ENCODE results near the gene DNAI2. TPM values are rescaled to one million over a fixed set of nuclear protein-coding genes. Genes with fewer than 3 reads are reported as not detected.

The DNAI2 gene
- total RNA-seq, 6 experiments from 2014 or later, result not detected

DNA sequence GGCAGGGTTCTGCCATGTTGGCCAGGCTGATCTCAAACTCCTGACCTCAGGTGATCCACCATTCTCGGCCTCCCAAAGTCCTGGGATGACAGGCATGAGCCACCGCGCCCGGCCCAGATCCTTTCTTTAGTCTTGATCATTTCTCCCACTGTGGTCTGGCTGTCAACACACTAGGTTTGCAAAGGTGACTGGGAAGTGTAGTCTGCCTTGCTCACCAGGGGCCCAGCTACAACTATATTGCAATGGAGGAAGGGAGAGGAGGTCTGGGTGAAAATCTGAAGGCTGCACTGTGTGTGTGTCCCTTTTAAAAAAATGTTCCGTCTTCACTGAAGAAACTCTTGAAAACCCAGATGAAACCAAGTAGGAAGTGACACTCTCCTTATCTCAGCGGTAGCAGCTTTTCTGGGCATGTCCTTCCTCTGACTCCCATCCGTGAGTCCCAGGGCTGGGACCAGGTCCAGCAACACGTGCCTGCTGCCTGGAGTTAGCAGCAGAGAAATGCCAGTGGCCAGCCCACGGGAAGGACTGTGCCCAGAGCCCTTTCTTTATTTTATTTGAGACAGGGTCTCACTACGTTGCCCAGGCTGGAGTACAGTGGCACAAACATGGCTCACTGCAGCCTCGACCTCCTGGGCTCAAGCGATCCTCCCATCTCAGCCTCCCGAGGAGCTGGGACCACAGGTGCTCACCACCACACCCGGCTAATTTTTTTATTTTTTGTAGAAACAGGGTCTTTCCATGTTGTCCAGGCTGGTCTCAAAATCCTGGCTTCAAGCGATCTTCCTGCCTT lies 34.1 kb downstream of the DNAI2 start:
- Mint-ChIP-seq H3K4me3 (no peak overlapping the region), H3K27ac (no peak overlapping the region), H3K36me3 (ENCODE audit: low read depth) (no peaks in the 10 kb centered on the region), H3K4me1 (ENCODE audit: low read depth) (no peaks in the 10 kb centered on the region), H3K9me3 (peaks cover 30% of the 10 kb centered on the region), H3K27me3 (ENCODE audit: insufficient read depth) (no peaks in the 10 kb centered on the region)
- no peak for DNase-seq
- TF ChIP-seq, protein P1, sequence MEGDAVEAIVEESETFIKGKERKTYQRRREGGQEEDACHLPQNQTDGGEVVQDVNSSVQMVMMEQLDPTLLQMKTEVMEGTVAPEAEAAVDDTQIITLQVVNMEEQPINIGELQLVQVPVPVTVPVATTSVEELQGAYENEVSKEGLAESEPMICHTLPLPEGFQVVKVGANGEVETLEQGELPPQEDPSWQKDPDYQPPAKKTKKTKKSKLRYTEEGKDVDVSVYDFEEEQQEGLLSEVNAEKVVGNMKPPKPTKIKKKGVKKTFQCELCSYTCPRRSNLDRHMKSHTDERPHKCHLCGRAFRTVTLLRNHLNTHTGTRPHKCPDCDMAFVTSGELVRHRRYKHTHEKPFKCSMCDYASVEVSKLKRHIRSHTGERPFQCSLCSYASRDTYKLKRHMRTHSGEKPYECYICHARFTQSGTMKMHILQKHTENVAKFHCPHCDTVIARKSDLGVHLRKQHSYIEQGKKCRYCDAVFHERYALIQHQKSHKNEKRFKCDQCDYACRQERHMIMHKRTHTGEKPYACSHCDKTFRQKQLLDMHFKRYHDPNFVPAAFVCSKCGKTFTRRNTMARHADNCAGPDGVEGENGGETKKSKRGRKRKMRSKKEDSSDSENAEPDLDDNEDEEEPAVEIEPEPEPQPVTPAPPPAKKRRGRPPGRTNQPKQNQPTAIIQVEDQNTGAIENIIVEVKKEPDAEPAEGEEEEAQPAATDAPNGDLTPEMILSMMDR (IDR thresholded peaks at IDR 0.05), result no peak

- Mint-ChIP-seq H3K9me3 (peaks cover 41% of the 10 kb centered on the region), H3K27ac (no peak overlapping the region), H3K27me3 (ENCODE audit: insufficient read depth) (no peaks in the 10 kb centered on the region; the same call in 1 of the 2 replicates), H3K4me1 (ENCODE audit: low read depth) (no peaks in the 10 kb centered on the region), H3K4me3 (no peak overlapping the region), H3K36me3 (ENCODE audit: low read depth) (no peaks in the 10 kb centered on the region)
- TF ChIP-seq, protein P1 (IDR thresholded peaks at IDR 0.05), result no peak
- DNase-seq, result no peak
Measured at GRCh38 chr17:74309902-74310301, 35.9 kb downstream of the DNAI2 start.

DNA sequence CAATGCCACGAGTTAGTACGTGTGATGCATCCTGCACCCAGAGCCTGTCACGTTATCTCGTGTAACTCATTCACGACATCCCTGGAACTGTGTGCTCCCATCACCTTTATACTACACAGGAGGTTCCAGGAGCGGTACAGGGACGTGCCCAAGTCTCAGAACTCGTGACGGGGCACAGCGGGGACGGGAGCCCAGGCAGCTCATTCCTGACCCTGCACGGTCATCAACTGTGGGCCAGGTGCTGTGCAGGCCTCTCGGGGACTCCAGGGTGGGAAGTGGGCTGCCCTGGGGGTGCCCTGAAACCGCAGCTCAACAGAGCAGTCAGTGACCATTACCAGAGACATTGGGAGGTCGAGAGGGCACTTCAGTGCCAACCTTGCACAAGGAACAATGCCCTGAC lies 40.8 kb downstream of the DNAI2 start:
- no peaks in the 10 kb centered on the region; the same call in 1 of the 2 replicates for H3K36me3 Mint-ChIP-seq (ENCODE audit: low read depth)
- DNase-seq, result no peak
- no peaks in the 10 kb centered on the region; the same call in none of the 2 replicates for H3K27me3 Mint-ChIP-seq (ENCODE audit: insufficient read depth)
- peaks cover 52% of the 10 kb centered on the region for H3K9me3 Mint-ChIP-seq
- H3K27ac Mint-ChIP-seq, result no peak overlapping the region
- TF ChIP-seq, protein P1 (IDR thresholded peaks at IDR 0.05), result no peak
- H3K4me3 Mint-ChIP-seq, result no peak overlapping the region
- no peaks in the 10 kb centered on the region for H3K4me1 Mint-ChIP-seq (ENCODE audit: low read depth)

GRCh38 chr17:74316220-74316619 lies 42.2 kb downstream of the DNAI2 start:
- no peaks in the 10 kb centered on the region; the same call in none of the 2 replicates for H3K27me3 Mint-ChIP-seq (ENCODE audit: insufficient read depth)
- no peak overlapping the region for H3K4me3 Mint-ChIP-seq
- no peaks in the 10 kb centered on the region for H3K4me1 Mint-ChIP-seq (ENCODE audit: low read depth)
- H3K9me3 Mint-ChIP-seq, result peaks cover 63% of the 10 kb centered on the region
- TF ChIP-seq, protein P1 (IDR thresholded peaks at IDR 0.05), result no peak
- no peaks in the 10 kb centered on the region; the same call in 1 of the 2 replicates for H3K36me3 Mint-ChIP-seq (ENCODE audit: low read depth)
- DNase-seq, result no peak
- H3K27ac Mint-ChIP-seq, result no peak overlapping the region

- no peak for DNase-seq
- no peaks in the 10 kb centered on the region for H3K4me1 Mint-ChIP-seq (ENCODE audit: low read depth)
- no peak overlapping the region for H3K4me3 Mint-ChIP-seq
- no peaks in the 10 kb centered on the region; the same call in none of the 2 replicates for H3K27me3 Mint-ChIP-seq (ENCODE audit: insufficient read depth)
- no peak overlapping the region for H3K27ac Mint-ChIP-seq
- H3K36me3 Mint-ChIP-seq (ENCODE audit: low read depth), result no peaks in the 10 kb centered on the region; the same call in 1 of the 2 replicates
- TF ChIP-seq, protein P1 (IDR thresholded peaks at IDR 0.05), result no peak
- peaks cover 63% of the 10 kb centered on the region for H3K9me3 Mint-ChIP-seq
Measured at GRCh38 chr17:74317071-74317470, 43.0 kb downstream of the DNAI2 start.

All from HFFc6 (cell line).